MCF 10A (cell line): Measurements from ENCODE around the gene C4orf50. TPM values are rescaled to one million over a fixed set of nuclear protein-coding genes. Genes with fewer than 3 reads are reported as not detected.
A peak's percentile ranks its signal among the peaks of the same experiment; 100 is the strongest.

Experiments
- BruUV-seq: library from RNA; stranded (reverse); fragments of 400-500 nt; replicated peaks from 2 replicates; lab custom pipeline; 2021; lab: Mats Ljungman, UMichigan
- CTCF ChIA-PET: fragments of 300-600 bp; sonication (Branson Sonifier 250); formaldehyde crosslinking; extraction: SDS; loops from one replicate; lab custom pipeline; 2021; ENCODE audit warnings: antibody characterized with exemption, inconsistent platforms; lab: Yijun Ruan, JAX
- POLR2A ChIA-PET: fragments of 300-600, 350-650 bp; sonication (Branson Sonifier 250); formaldehyde crosslinking; extraction: SDS; loops from one replicate; lab custom pipeline; 2020; ENCODE audit warnings: antibody characterized with exemption, inconsistent platforms; lab: Yijun Ruan, JAX
- DNase-seq: peaks from one replicate; pipeline ENCODE4 v3.0.0-alpha.2; 2018; ENCODE audit not compliant: unreplicated experiment
- H3K27ac Mint-ChIP-seq: one replicate; pipeline ENCODE4 v1.8.0; 2022; ENCODE audit warnings: mild to moderate bottlenecking, low read depth, mixed read lengths; ENCODE audit not compliant: unreplicated experiment
- H3K27me3 Mint-ChIP-seq: one replicate; pipeline ENCODE4 v1.8.0; 2022; ENCODE audit warnings: mixed read lengths; ENCODE audit not compliant: insufficient read depth, unreplicated experiment
- H3K36me3 Mint-ChIP-seq: one replicate; pipeline ENCODE4 v1.8.0; 2022; ENCODE audit warnings: mild to moderate bottlenecking, moderate library complexity, mixed read lengths; ENCODE audit not compliant: insufficient read depth, unreplicated experiment
- H3K4me1 Mint-ChIP-seq: one replicate; pipeline ENCODE4 v1.8.0; 2022; ENCODE audit warnings: mixed read lengths; ENCODE audit not compliant: insufficient read depth, unreplicated experiment
- H3K4me3 Mint-ChIP-seq: one replicate; pipeline ENCODE4 v1.8.0; 2022; ENCODE audit warnings: mild to moderate bottlenecking, moderate library complexity, mixed read lengths; ENCODE audit not compliant: unreplicated experiment
- H3K9me3 Mint-ChIP-seq: one replicate; pipeline ENCODE4 v1.8.0; 2022; ENCODE audit warnings: mixed read lengths; ENCODE audit not compliant: unreplicated experiment
- intact Hi-C: fragments of 100-400 bp; cut with micrococcal nuclease; formaldehyde crosslinking; loops from 2 replicates; pipeline ENCODE4 v1.14.1; 2022
- total RNA-seq: library from RNA; stranded (reverse); gene quantifications from 2 replicates; pipeline ENCODE4 v1.2.3, GENCODE V29; 2022
- TF ChIP-seq, protein P1 (sequence below): fragments of 200-600 bp; IDR thresholded peaks from one replicate; pipeline ENCODE4 v1.8.0; 2022; ENCODE audit warnings: antibody characterized with exemption, mild to moderate bottlenecking; ENCODE audit not compliant: unreplicated experiment

C4orf50 gene
- total RNA-seq, 1 experiment from 2014 or later: not detected

DNA sequence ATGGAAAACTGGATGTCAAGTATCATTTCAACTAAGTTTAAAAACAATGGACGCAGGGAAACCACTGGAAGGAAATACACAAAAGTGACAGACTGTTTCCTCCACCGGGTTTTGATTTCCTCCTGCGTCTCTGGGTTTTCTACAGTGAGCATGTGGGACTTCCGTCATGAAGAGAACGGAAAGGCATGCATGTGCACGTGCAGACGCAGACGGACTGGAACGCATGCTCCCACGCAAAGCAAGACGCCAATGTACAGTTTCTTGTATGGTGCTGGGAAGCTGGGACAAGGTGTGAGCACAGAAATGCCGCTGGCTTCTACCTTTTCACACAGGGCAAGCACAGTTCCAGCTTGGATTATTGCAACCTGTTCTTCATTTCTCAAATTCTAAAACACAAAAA, 30.3 kb upstream of the C4orf50 start:
- intact Hi-C loops: no loop called here
- Mint-ChIP-seq H3K9me3 (peaks cover 8% of the 10 kb centered on the region), H3K36me3 (no peaks in the 10 kb centered on the region), H3K4me3 (no peak overlapping the region), H3K27me3 (no peaks in the 10 kb centered on the region), H3K4me1 (no peaks in the 10 kb centered on the region), H3K27ac (no peak overlapping the region)
- BruUV-seq: no TSS peak
- DNase-seq: no peak
- CTCF ChIA-PET: interaction anchor here (0.7 kb wide), 1 partner anchor 66 kb away, joined by 4 read pairs; no protein-coding TSS in a partner anchor
- TF ChIP-seq, protein P1, sequence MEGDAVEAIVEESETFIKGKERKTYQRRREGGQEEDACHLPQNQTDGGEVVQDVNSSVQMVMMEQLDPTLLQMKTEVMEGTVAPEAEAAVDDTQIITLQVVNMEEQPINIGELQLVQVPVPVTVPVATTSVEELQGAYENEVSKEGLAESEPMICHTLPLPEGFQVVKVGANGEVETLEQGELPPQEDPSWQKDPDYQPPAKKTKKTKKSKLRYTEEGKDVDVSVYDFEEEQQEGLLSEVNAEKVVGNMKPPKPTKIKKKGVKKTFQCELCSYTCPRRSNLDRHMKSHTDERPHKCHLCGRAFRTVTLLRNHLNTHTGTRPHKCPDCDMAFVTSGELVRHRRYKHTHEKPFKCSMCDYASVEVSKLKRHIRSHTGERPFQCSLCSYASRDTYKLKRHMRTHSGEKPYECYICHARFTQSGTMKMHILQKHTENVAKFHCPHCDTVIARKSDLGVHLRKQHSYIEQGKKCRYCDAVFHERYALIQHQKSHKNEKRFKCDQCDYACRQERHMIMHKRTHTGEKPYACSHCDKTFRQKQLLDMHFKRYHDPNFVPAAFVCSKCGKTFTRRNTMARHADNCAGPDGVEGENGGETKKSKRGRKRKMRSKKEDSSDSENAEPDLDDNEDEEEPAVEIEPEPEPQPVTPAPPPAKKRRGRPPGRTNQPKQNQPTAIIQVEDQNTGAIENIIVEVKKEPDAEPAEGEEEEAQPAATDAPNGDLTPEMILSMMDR: no peak
- POLR2A ChIA-PET: no interaction called here

DNA sequence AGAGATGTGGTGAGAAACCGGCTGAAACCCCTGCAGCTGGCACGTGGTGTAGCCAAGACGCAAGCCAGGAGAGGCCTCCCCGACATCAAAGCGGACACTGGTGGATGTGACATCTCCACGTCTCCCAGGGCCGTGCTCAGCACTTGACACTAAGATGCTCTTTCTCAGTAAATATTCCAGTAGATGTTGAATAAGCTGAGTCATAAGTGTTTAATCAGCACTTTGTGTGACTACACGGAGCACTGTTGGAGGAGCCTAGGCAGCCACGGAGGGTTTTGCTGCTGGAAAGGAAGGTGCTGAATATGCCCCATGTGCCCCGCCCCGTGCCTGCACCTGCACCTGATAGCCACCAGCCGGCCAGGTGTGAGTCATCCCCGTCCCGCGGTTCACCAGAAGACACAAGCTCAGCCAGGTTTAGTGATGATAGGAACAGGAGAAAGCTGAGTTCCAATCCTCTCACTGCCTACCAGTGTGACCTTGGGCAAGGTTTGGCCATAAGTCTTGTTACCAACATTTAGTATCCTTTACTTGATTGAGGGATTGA, 29.0 kb upstream of the C4orf50 start:
- intact Hi-C loops: no loop called here
- Mint-ChIP-seq H3K27me3 (no peaks in the 10 kb centered on the region), H3K27ac (no peak overlapping the region), H3K36me3 (no peaks in the 10 kb centered on the region), H3K4me1 (no peaks in the 10 kb centered on the region), H3K9me3 (peaks cover 12% of the 10 kb centered on the region), H3K4me3 (no peak overlapping the region)
- ChIA-PET POLR2A (no interaction called here), CTCF (interaction anchor here (0.6 kb wide), 1 partner anchor 341 kb away, joined by 4 read pairs; no protein-coding TSS in a partner anchor)
- BruUV-seq: no TSS peak
- TF ChIP-seq, protein P1: no peak
- DNase-seq: peak; percentile 28

DNA sequence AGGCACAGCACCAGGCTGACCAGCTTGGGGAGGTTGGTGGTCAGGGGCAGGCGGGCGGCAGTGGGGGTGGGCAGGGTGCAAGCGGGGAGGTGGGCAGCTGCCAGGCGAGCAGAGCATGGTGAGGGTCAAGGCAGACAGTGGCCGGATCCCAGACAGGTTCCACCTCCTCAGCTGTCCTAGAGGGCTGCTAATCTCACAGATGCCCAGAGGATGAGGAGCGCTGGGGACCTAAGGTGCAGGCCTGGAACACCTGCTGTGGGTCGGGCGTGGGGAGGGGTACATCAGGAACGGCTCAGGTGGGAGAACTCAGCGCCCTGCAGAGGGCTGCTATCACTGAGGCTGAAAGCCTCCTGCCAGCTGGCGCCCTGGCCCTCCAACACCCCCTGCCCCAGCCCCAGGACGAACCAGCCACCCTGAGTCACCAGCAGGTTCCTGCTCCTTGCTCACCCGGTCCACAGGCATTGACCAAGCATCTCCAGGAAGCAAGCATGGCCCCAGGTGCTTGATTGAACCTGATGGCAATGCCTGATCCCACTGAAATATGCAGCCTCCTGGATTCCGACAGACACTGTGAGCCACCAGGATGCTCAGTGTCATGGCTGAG, 28.4 kb upstream of the C4orf50 start:
- H3K27me3 Mint-ChIP-seq: no peaks in the 10 kb centered on the region
- TF ChIP-seq, protein P1: no peak
- peaks cover 17% of the 10 kb centered on the region for H3K9me3 Mint-ChIP-seq
- H3K4me1 Mint-ChIP-seq: no peaks in the 10 kb centered on the region
- H3K27ac Mint-ChIP-seq: no peak overlapping the region
- intact Hi-C loops: no loop called here
- ChIA-PET CTCF (interaction anchor here (0.7 to 0.9 kb wide), 2 partner anchors 42 to 48 kb away, joined by 3 to 4 read pairs; no protein-coding TSS in a partner anchor), POLR2A (no interaction called here)
- H3K4me3 Mint-ChIP-seq: no peak overlapping the region
- no TSS peak for BruUV-seq
- DNase-seq: no peak
- H3K36me3 Mint-ChIP-seq: no peaks in the 10 kb centered on the region

DNA sequence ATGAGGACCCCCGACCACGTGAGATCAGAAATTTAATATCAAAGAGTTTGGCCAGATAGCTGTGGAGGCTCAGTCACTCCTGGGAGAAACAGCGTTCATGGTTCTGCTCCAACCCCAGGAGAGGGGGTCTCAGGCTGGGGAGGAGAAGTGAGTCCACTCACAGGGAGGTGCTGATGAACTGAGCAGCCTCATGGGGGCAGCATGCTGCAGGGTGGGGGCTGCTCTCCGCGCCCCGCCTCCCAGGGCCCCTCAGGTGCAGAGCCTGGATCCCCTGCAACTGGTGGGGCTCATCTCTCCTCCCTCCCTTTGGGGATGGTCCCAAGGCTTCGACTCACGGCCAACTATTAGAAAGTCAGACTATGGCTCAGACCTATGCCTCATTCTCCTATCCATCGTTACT, 26.6 kb upstream of the C4orf50 start:
- no peaks in the 10 kb centered on the region for H3K36me3 Mint-ChIP-seq
- ChIA-PET CTCF (interaction anchor here (0.6 kb wide), 1 partner anchor 24 kb away, joined by 3 read pairs; no protein-coding TSS in a partner anchor), POLR2A (no interaction called here)
- no peak overlapping the region for H3K27ac Mint-ChIP-seq
- no peak overlapping the region for H3K4me3 Mint-ChIP-seq
- peaks cover 33% of the 10 kb centered on the region for H3K9me3 Mint-ChIP-seq
- no TSS peak for BruUV-seq
- intact Hi-C loops: no loop called here
- H3K4me1 Mint-ChIP-seq: no peaks in the 10 kb centered on the region
- TF ChIP-seq, protein P1: no peak
- DNase-seq: no peak
- H3K27me3 Mint-ChIP-seq: no peaks in the 10 kb centered on the region
